Skeletal muscle tissue (tissue), 4 donors: ENCODE data around the gene FGFR3. TPM values are rescaled to one million over a fixed set of nuclear protein-coding genes. Genes with fewer than 3 reads are reported as not detected.
"Not testable (repeated sequence)": the region's sequence is repeated elsewhere in the genome, so short reads cannot be mapped to it uniquely, and the experiment has no call there.

Experiments
- H3K27ac ChIP-seq: one replicate; pipeline ENCODE4 v1.7.0; 2013; ENCODE audit warnings: mild to moderate bottlenecking, low read depth, low read length, inconsistent platforms
- H3K27me3 ChIP-seq, 3 donors: one replicate each; pipeline ENCODE4 v1.7.0; 2013; ENCODE audit warnings: low read length in 3 of 3; ENCODE audit not compliant: control insufficient read depth in 3 of 3, insufficient read depth in 3 of 3
- H3K36me3 ChIP-seq, 3 donors: one replicate each; pipeline ENCODE4 v1.7.0; 2013; ENCODE audit warnings: low read length in 3 of 3; ENCODE audit not compliant: control insufficient read depth in 3 of 3, insufficient read depth in 3 of 3
- H3K4me1 ChIP-seq, 3 donors: one replicate each; pipeline ENCODE4 v1.7.0; 2013; ENCODE audit warnings: low read length in 3 of 3, mild to moderate bottlenecking in 3 of 3; ENCODE audit not compliant: control insufficient read depth in 3 of 3, insufficient read depth in 3 of 3
- H3K4me3 ChIP-seq, 3 donors: one replicate each; pipeline ENCODE4 v1.7.0; 2013; ENCODE audit warnings: low read length in 3 of 3
- H3K9ac ChIP-seq, 3 donors: one replicate each; pipeline ENCODE4 v1.7.0; 2013; ENCODE audit warnings: low read length in 3 of 3, mild to moderate bottlenecking in 3 of 3, moderate library complexity in 2 of 3, low read depth in 1 of 3
- H3K9me3 ChIP-seq, 3 donors: one replicate each; pipeline ENCODE4 v1.7.0; 2013; ENCODE audit warnings: low read length in 3 of 3; ENCODE audit not compliant: control insufficient read depth in 3 of 3
- total RNA-seq: library from RNA; depleted of rRNA; stranded (reverse); fragments of >200 nt; gene quantifications from one replicate; pipeline ENCODE4 v1.2.3, GENCODE V29; 2014
- donor health status: Osteomylitis.

FGFR3 gene
- total RNA-seq, 1 donor from 2014 or later, result 0.52 TPM

DNA sequence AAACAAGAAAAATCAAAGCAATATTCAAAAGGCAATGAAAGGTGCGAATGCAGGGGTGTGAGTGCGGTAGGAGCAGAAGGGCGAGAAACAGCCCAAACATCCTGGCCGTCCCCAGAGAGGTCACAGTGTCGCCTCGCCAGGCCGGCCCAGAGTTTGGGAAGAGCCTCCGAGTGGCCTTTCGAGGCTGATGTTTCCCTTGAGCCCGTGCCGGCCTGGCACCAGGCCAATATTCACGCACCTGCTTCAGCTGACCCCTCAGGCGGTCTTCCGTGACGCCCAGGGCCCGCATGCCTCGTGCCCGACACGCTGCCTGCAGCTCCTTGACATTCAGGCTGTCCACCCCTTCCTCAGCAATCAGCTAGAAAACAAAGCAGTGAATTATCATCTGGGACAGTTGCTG lies 32.2 kb downstream of the FGFR3 start:
- Histone ChIP-seq H3K9ac (no peak overlapping the region), H3K9me3 (no peaks in the 10 kb centered on the region), H3K4me1 (no peaks in the 10 kb centered on the region), H3K36me3 (peaks cover 44 to 50% (median 49%) of the 10 kb centered on the region in 3 donors), H3K27me3 (no peaks in the 10 kb centered on the region), H3K4me3 (no peak overlapping the region), H3K27ac (no peak overlapping the region)

DNA sequence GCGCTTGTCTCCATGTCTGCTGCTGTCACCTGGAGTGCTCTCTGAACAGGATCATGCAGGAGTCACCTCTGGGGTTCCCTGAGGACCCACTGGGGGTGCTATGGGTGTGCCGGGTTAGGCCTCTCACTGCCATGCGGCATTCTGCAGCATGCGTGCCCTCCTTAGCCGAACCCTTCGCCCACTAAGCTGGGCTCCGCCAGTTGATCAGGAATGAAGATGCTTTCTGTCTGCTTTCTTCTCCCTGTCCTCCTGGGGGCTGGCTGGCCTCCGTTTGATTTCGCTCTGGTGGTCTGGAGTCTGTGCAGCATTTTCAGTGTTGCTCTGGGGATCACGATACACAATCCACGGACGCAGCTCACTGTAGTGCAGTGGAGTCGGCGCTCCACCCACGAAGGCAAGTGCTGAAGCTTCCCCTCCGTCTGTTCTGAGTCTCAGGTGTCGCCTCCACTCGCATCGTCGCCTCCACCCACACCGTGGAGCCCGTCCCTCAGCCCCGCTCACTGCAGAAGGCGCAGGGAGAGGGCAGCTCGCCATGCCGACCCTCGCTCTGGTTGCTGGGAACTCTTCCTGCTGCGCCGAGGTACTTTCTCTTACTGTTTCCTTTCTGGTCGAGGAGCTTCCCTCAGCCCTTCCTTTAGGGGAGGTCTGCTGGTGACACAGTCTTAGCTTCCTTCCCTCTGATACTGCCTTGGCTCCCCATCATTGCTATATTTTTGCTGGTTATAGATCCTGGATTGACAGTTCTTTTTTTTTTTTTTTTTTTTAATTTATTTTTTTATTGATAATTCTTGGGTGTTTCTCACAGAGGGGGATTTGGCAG lies 33.6 kb downstream of the FGFR3 start:
- H3K27me3 ChIP-seq, result no peaks in the 10 kb centered on the region
- H3K9ac ChIP-seq, result no peak overlapping the region
- H3K4me1 ChIP-seq, result no peaks in the 10 kb centered on the region
- no peaks in the 10 kb centered on the region for H3K9me3 ChIP-seq
- peaks cover 51 to 58% (median 56%) of the 10 kb centered on the region in 3 donors for H3K36me3 ChIP-seq
- no peak overlapping the region for H3K27ac ChIP-seq
- no peak overlapping the region for H3K4me3 ChIP-seq

DNA sequence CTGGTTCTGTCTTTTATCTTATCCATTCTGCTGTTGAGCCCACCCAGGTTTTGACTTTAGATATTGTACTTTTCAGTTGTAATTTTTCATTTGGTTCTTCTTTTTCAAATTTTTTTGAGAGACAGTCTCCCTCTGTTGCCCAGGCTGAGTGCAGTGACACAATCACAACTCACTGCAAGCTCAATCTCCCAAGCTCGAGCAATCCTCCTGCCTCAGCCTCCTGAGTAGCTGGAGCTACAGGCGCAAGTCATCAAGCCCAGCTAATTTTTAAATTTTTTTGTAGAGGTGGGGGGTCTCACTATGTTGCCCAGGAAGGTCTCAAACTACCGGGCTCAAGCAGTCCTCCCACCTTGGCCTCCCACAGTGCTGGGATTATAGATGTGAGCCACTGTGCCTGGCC lies 37.1 kb downstream of the FGFR3 start:
- Histone ChIP-seq H3K27ac (no peak overlapping the region), H3K4me3 (no peak overlapping the region), H3K9ac (no peak overlapping the region), H3K27me3 (no peaks in the 10 kb centered on the region), H3K36me3 (peaks cover 53 to 57% (median 55%) of the 10 kb centered on the region in 3 donors), H3K9me3 (no peaks in the 10 kb centered on the region), H3K4me1 (no peaks in the 10 kb centered on the region)

- Histone ChIP-seq H3K36me3 (peaks cover 54 to 58% (median 55%) of the 10 kb centered on the region in 3 donors), H3K4me1 (no peaks in the 10 kb centered on the region), H3K4me3 (no peak overlapping the region), H3K27me3 (no peaks in the 10 kb centered on the region), H3K27ac (no peak overlapping the region), H3K9ac (no peak overlapping the region), H3K9me3 (no peaks in the 10 kb centered on the region)
Observed at GRCh38 chr4:1830642-1831228, 37.6 kb downstream of the FGFR3 start.

GRCh38 chr4:1831331-1831730 lies 38.2 kb downstream of the FGFR3 start:
- no peak overlapping the region for H3K4me3 ChIP-seq
- H3K27me3 ChIP-seq, result no peaks in the 10 kb centered on the region
- H3K27ac ChIP-seq, result no peak overlapping the region
- H3K9ac ChIP-seq, result no peak overlapping the region
- peaks cover 54 to 56% (median 54%) of the 10 kb centered on the region in 3 donors for H3K36me3 ChIP-seq
- H3K9me3 ChIP-seq, result no peaks in the 10 kb centered on the region
- no peaks in the 10 kb centered on the region for H3K4me1 ChIP-seq

- Histone ChIP-seq H3K4me3 (no peak overlapping the region), H3K9me3 (no peaks in the 10 kb centered on the region), H3K9ac (no peak overlapping the region), H3K27ac (no peak overlapping the region), H3K36me3 (peaks cover 54 to 59% (median 57%) of the 10 kb centered on the region in 3 donors), H3K4me1 (no peaks in the 10 kb centered on the region), H3K27me3 (no peaks in the 10 kb centered on the region)
Observed at GRCh38 chr4:1832690-1833089, 39.6 kb downstream of the FGFR3 start.

- H3K36me3 ChIP-seq, result peaks cover 56 to 61% (median 57%) of the 10 kb centered on the region in 3 donors
- H3K9me3 ChIP-seq, result no peaks in the 10 kb centered on the region
- no peak overlapping the region for H3K4me3 ChIP-seq
- H3K27ac ChIP-seq, result no peak overlapping the region
- no peaks in the 10 kb centered on the region for H3K27me3 ChIP-seq
- H3K9ac ChIP-seq, result no peak overlapping the region
- H3K4me1 ChIP-seq, result no peaks in the 10 kb centered on the region
Observed at GRCh38 chr4:1833307-1834046, 40.4 kb downstream of the FGFR3 start.

GRCh38 chr4:1834047-1834775 lies 41.1 kb downstream of the FGFR3 start:
- H3K36me3 ChIP-seq, result peaks cover 61 to 67% (median 62%) of the 10 kb centered on the region in 3 donors
- H3K4me3 ChIP-seq, result no peak overlapping the region
- no peaks in the 10 kb centered on the region for H3K4me1 ChIP-seq
- H3K27me3 ChIP-seq, result no peaks in the 10 kb centered on the region
- H3K9me3 ChIP-seq, result no peaks in the 10 kb centered on the region
- no peak overlapping the region for H3K9ac ChIP-seq
- no peak overlapping the region for H3K27ac ChIP-seq

DNA sequence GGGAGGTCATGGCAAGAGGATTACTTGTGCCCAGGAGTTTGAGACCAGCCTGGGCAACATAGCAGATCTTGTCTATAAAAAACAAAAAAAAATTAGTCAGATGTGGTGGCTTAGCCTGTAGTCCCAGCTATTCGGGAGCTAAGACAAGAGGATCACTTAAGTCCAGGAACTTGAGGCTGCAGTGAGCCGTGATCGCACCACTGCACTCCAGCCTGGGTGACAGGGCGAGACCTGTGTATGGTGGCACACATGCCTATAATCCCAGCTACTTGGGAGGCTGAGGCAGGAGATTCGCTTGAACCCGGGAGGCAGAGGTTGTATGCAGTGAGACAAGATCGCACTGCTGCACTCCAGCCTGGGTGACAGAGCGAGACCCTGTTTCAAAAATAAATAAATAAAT lies 42.7 kb downstream of the FGFR3 start:
- not testable (repeated sequence) for H3K27ac ChIP-seq, H3K9me3 ChIP-seq, H3K4me1 ChIP-seq, H3K9ac ChIP-seq, H3K4me3 ChIP-seq, H3K27me3 ChIP-seq
- peaks cover 67 to 74% (median 68%) of the 10 kb centered on the region in 3 donors for H3K36me3 ChIP-seq
